ENCODE results near the gene NUDT7.
A peak's percentile ranks its signal among the peaks of the same experiment; 100 is the strongest.

The NUDT7 gene

DNA sequence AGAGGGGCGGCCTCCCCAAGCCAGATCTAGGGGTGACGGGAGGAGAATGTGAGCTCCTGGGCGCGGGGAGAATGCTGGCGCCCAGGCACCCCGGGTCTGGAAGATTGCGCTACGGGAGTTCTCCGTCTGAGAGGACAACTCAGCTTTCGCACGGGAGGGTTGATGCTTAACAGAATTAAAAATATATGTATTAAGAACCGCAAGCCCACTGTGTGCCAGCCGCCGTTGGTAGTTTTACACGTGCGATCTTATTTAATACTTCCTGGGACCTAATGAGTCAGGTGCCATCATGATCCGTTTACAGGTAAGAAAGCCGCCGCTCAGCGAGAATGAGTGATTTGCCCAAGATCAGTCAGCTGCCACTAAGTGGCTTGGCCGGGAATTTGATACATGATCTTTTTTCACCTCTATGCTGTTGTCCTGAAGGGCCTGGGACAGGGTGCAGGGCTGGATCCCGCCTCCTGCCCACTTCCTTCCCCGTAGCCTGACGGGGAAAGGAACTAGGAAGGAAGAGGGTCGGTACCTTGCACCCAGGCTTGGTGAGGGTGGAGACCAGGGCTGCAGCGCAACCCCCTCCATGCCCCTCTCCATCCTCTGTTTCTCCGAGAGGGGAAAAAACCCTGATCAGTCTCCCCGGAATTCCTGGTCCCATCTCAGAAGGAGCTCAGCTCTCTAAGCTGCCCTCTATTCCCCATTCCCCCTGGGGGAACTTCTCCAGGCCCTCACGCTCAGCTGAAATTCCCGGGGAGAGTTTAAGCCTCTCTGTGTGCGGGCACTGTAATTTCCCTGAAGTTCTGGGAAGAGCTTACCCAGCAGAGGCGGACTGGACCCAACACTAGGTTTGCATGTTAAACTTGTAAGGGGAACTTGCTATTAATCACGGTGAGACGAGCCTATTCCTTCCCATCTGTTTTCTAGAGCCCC lies 67.0 kb downstream of the NUDT7 start:
- Histone ChIP-seq H3K9me3 (ENCODE audit: severe bottlenecking) (no peaks in the 10 kb centered on the region), H3K36me3 (ENCODE audit: low read depth) (no peaks in the 10 kb centered on the region), H3K27me3 (ENCODE audit: insufficient read depth, poor library complexity, severe bottlenecking) (peaks cover 68% of the 10 kb centered on the region), H3K4me3 (ENCODE audit: severe bottlenecking) (no peak overlapping the region), H3K27ac (ENCODE audit: poor library complexity, severe bottlenecking) (no peak overlapping the region), H3K4me1 (ENCODE audit: insufficient read depth, poor library complexity, severe bottlenecking) (no peaks in the 10 kb centered on the region)
- DNase-seq (ENCODE audit: low spot score) (no peak), ATAC-seq (ENCODE audit: low read depth) (0 out of 3 replicates have a peak, but pooled peaks have one; percentile 30)
- TF ChIP-seq CTCF (IDR thresholded peaks at IDR 0.05; ENCODE audit: poor library complexity, severe bottlenecking) = no peak

GRCh38 chr16:77790009-77790372 lies 67.7 kb downstream of the NUDT7 start:
- H3K4me3 ChIP-seq (ENCODE audit: severe bottlenecking) = no peak overlapping the region
- no peak overlapping the region for H3K27ac ChIP-seq (ENCODE audit: poor library complexity, severe bottlenecking)
- ATAC-seq (ENCODE audit: low read depth) (no peak), DNase-seq (ENCODE audit: low spot score) (no peak)
- no peaks in the 10 kb centered on the region for H3K9me3 ChIP-seq (ENCODE audit: severe bottlenecking)
- no peaks in the 10 kb centered on the region for H3K36me3 ChIP-seq (ENCODE audit: low read depth)
- H3K27me3 ChIP-seq (ENCODE audit: insufficient read depth, poor library complexity, severe bottlenecking) = peaks cover 68% of the 10 kb centered on the region
- H3K4me1 ChIP-seq (ENCODE audit: insufficient read depth, poor library complexity, severe bottlenecking) = no peaks in the 10 kb centered on the region
- TF ChIP-seq CTCF (IDR thresholded peaks at IDR 0.05; ENCODE audit: poor library complexity, severe bottlenecking) = no peak

- no peak for DNase-seq (ENCODE audit: low spot score)
- H3K9me3 ChIP-seq (ENCODE audit: severe bottlenecking) = no peaks in the 10 kb centered on the region
- no peaks in the 10 kb centered on the region for H3K4me1 ChIP-seq (ENCODE audit: insufficient read depth, poor library complexity, severe bottlenecking)
- peaks cover 59% of the 10 kb centered on the region for H3K27me3 ChIP-seq (ENCODE audit: insufficient read depth, poor library complexity, severe bottlenecking)
- H3K27ac ChIP-seq (ENCODE audit: poor library complexity, severe bottlenecking) = no peak overlapping the region
- no peaks in the 10 kb centered on the region for H3K36me3 ChIP-seq (ENCODE audit: low read depth)
- TF ChIP-seq CTCF (IDR thresholded peaks at IDR 0.05; ENCODE audit: poor library complexity, severe bottlenecking) = no peak
- no peak for ATAC-seq (ENCODE audit: low read depth)
- no peak overlapping the region for H3K4me3 ChIP-seq (ENCODE audit: severe bottlenecking)
Measured at GRCh38 chr16:77790912-77791311, 68.6 kb downstream of the NUDT7 start.
